BLaER1 (cell line): ENCODE measurements around the gene MOGAT1.
"Not testable (repeated sequence)": the region's sequence is repeated elsewhere in the genome, so short reads cannot be mapped to it uniquely, and the experiment has no call there.

ENCODE experiments used
- H3K27ac ChIP-seq: shearing (Covaris generic); formaldehyde crosslinking; 2 replicates; pipeline ENCODE4 v1.8.1; 2022
- H3K27me3 ChIP-seq: shearing (Covaris generic); formaldehyde crosslinking; 2 replicates; pipeline ENCODE4 v1.8.1; 2022
- H3K36me3 ChIP-seq: shearing (Covaris generic); formaldehyde crosslinking; 2 replicates; pipeline ENCODE4 v1.8.1; 2022
- H3K4me1 ChIP-seq: shearing (Covaris generic); formaldehyde crosslinking; 2 replicates; pipeline ENCODE4 v1.8.1; 2022
- H3K4me2 ChIP-seq: shearing (Covaris generic); formaldehyde crosslinking; 2 replicates; pipeline ENCODE4 v1.8.1; 2022
- H3K4me3 ChIP-seq: shearing (Covaris generic); formaldehyde crosslinking; 2 replicates; pipeline ENCODE4 v1.8.1; 2022
- H3K9ac ChIP-seq: shearing (Covaris generic); formaldehyde crosslinking; 2 replicates; pipeline ENCODE4 v1.8.1; 2022
- H3K9me3 ChIP-seq: shearing (Covaris generic); formaldehyde crosslinking; 2 replicates; pipeline ENCODE4 v1.8.1; 2022
- H4K20me1 ChIP-seq: shearing (Covaris generic); formaldehyde crosslinking; 2 replicates; pipeline ENCODE4 v1.8.1; 2022
- Cebpa-rat ChIP-seq: shearing (Covaris generic); IDR thresholded peaks from 2 replicates; pipeline ENCODE4 v1.8.1; 2022

The MOGAT1 gene

DNA sequence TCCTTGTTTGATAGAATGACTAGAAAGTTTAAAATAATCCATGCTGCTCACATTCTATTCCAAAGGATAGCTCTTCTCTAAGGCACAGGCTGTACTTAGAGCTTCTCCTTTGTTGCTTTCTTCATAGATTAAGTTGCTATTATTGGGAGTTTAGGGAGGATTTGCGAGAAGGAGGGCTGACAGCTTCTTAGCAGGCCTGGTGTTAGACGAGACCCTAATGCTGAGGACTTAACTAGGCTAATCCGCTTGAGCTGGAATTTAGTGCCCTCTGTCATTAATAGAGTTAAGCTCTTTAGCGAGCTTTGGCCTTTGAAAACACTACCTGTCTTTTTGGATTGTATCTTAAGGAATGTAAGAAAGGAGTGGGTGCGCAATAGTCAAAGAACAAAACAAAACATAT lies 81.3 kb downstream of the MOGAT1 start:
- H3K4me3 ChIP-seq, result no peak overlapping the region
- no peaks in the 10 kb centered on the region for H4K20me1 ChIP-seq
- no peak overlapping the region for H3K4me2 ChIP-seq
- H3K36me3 ChIP-seq, result no peaks in the 10 kb centered on the region
- peaks cover 6% of the 10 kb centered on the region for H3K4me1 ChIP-seq
- no peaks in the 10 kb centered on the region for H3K9me3 ChIP-seq
- no peak overlapping the region for H3K9ac ChIP-seq
- H3K27ac ChIP-seq, result no peak overlapping the region
- no peaks in the 10 kb centered on the region for H3K27me3 ChIP-seq
- no peak for TF ChIP-seq Cebpa-rat

DNA sequence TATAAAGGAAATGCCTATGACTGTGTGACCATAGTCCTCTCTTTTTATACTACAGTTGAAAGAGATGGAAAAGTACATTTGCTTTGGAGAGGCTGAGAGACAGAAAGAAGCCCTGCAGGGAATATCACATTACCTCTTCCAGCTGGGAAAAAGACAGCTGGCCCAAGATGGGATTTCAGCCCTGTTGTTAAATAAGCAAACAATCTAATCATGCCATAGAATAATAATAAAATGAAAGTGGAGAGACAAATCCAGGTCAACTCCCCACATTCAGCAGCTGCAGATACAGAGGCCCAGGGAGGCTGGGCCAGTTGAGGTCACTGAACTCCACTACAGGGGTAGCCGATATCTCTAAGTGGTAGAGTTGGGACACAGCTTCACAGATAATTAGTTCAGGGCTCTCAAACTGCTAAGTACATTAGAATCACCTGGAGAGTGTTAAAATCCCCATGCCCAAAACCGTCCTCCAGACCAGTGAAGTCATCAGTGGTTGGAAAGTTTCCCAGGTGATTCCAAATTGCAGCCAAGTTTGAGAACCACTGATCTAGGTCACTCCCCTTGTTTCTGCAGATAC lies 81.9 kb downstream of the MOGAT1 start:
- Histone ChIP-seq H3K9ac (no peak overlapping the region), H3K27me3 (no peaks in the 10 kb centered on the region), H4K20me1 (no peaks in the 10 kb centered on the region), H3K27ac (no peak overlapping the region), H3K4me2 (no peak overlapping the region), H3K4me1 (peaks cover 6% of the 10 kb centered on the region), H3K36me3 (no peaks in the 10 kb centered on the region), H3K9me3 (no peaks in the 10 kb centered on the region), H3K4me3 (no peak overlapping the region)
- TF ChIP-seq Cebpa-rat, result no peak

DNA sequence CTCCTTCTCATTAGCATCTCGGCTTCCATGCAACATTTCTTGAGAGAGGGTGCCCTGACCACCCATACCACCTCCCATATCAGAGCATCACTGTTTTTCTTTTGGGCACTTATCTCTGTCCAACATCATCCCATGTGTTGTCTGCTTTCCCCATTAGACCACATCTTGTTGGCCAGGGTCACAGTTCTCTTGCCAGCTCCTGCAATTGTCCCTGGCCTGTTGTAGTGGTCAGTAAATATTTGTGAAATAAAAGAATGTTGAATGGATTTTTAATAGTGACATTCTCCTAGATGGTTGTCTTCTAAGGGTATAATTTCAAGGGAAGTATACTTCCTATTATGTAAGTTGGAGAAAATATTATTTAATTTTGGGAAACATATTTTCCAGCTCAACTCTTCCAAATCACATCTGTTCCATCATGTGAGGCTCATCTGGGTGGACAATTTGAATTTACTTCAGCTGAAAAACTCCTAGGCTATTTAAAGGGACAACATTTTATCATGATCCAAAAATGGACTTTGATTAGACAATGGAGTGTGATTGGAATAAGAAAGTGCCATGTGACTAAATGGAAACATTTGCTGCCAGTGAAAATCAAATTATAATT lies 83.0 kb downstream of the MOGAT1 start:
- H3K27me3 ChIP-seq, result no peaks in the 10 kb centered on the region
- no peaks in the 10 kb centered on the region for H3K9me3 ChIP-seq
- TF ChIP-seq Cebpa-rat, result no peak
- no peaks in the 10 kb centered on the region for H4K20me1 ChIP-seq
- H3K4me2 ChIP-seq, result no peak overlapping the region
- H3K36me3 ChIP-seq, result no peaks in the 10 kb centered on the region
- H3K27ac ChIP-seq, result no peak overlapping the region
- peaks cover 6% of the 10 kb centered on the region for H3K4me1 ChIP-seq
- H3K9ac ChIP-seq, result no peak overlapping the region
- H3K4me3 ChIP-seq, result no peak overlapping the region

DNA sequence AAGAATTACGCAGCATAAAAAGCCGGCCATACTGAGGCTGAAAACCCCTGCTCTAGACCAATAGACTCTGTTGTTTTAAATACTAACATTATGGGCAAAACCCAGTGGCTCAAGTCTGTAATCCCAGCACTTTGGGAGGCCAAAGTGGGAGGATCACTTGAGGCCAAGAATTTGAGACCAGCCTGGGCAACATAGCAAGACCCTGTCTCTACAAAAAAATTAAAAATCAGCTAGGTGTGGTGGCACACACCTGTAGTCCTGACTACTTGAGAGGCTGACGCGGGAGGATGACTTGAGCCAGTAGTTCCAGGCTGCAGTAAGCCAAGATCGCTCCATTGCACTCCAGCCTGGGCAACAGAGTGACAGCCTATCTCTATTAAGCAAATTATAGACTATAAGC lies 84.1 kb downstream of the MOGAT1 start:
- H3K4me2 ChIP-seq, result peak overlapping the region; percentile 12; the same call in 1 of the 2 replicates
- H3K27ac ChIP-seq, H3K27me3 ChIP-seq, H3K36me3 ChIP-seq, H4K20me1 ChIP-seq, H3K9ac ChIP-seq, H3K9me3 ChIP-seq, H3K4me3 ChIP-seq, H3K4me1 ChIP-seq: not testable (repeated sequence)

DNA sequence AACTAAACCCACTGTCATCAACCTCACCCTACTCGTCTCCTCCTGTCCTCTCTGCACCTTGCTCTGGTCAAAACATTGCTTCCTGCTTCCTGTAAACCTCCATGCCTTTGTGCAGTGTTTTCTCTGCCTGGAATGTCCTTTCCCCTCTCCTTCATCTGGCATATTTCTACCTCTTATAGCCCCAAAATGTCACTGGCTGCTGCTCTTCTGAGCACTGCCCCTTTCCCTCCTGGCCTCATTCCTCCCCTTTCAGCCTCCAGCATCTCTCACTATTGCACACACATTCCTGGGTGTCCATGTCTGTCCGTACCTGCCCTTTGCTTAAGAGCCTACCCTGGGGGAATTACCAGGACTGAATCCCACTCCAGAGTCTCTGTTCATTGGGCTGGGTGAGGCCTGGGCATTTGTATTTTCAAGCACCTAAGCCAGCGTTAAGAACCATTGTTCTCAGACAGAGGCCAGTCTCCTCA lies 84.9 kb downstream of the MOGAT1 start:
- Histone ChIP-seq H4K20me1 (no peaks in the 10 kb centered on the region), H3K36me3 (no peaks in the 10 kb centered on the region), H3K9me3 (no peaks in the 10 kb centered on the region), H3K9ac (no peak overlapping the region), H3K27me3 (no peaks in the 10 kb centered on the region), H3K4me3 (no peak overlapping the region), H3K4me2 (no peak overlapping the region), H3K27ac (no peak overlapping the region), H3K4me1 (peaks cover 6% of the 10 kb centered on the region)
- no peak for TF ChIP-seq Cebpa-rat

DNA sequence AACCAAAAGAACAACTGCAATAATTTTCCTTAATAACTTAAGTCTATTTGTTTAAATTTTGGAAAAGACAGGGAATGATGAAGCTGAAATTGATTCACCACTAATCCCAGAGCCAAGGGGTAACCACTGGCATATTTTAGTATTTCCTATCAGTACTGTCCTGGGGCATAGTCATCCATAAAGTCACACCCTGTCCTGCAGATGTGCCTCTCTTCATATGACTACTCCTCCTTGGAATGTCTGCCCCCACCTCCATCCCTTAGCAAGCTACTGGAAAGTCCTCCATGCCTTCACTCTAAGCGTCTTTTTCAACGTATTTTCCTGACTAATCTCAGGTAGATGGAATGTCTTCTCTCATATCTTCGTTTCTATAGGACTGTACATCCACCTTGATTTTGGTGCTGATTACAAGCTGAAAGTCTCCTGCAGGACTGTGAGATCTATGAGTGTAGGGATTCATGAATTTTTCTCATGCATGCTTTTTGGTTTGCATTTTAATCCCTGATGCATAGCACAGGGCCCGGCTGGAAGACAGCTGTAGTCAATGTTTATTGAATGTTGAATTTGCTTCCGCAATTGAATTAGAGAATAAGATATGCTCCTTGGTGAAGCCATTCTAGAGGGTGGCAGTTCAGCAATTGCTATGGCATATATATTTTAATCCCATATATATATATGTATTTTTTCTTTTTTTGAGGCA lies 85.6 kb downstream of the MOGAT1 start:
- H3K27ac ChIP-seq, result no peak overlapping the region
- no peak overlapping the region for H3K4me3 ChIP-seq
- H3K4me2 ChIP-seq, result no peak overlapping the region
- no peak overlapping the region for H3K9ac ChIP-seq
- peaks cover 6% of the 10 kb centered on the region for H3K4me1 ChIP-seq
- no peaks in the 10 kb centered on the region for H3K27me3 ChIP-seq
- H3K36me3 ChIP-seq, result no peaks in the 10 kb centered on the region
- no peak for TF ChIP-seq Cebpa-rat
- H3K9me3 ChIP-seq, result no peaks in the 10 kb centered on the region
- no peaks in the 10 kb centered on the region for H4K20me1 ChIP-seq
